Fibroblast of skin of scalp (primary cell): ENCODE results near the gene PIM3.

Experiments
- DNase-seq: peaks from one replicate; pipeline ENCODE4 v3.0.0-alpha.2; 2013

The PIM3 gene

DNA sequence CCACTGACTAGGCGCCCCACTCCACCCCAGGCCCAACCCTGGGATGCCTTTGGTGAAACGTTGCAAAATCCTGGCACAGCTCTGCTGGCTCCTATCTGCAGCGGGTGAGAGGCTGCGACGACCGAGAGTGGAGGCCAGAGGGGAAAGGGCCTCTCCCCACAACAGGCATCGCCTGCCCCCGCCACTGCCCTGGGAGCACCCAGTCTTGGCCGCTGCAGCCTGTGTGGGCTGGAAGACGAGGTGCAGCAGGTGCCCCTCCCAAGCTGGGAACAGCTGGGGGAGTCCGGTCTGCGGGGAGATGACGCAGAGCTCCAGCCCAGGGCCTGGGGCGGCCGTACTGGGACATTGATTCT lies 4.2 kb upstream of the PIM3 start:
- DNase-seq = no peak

- no peak for DNase-seq
These were observed 3.4 kb upstream of the PIM3 start for GRCh38 chr22:49956914-49957825.

DNA sequence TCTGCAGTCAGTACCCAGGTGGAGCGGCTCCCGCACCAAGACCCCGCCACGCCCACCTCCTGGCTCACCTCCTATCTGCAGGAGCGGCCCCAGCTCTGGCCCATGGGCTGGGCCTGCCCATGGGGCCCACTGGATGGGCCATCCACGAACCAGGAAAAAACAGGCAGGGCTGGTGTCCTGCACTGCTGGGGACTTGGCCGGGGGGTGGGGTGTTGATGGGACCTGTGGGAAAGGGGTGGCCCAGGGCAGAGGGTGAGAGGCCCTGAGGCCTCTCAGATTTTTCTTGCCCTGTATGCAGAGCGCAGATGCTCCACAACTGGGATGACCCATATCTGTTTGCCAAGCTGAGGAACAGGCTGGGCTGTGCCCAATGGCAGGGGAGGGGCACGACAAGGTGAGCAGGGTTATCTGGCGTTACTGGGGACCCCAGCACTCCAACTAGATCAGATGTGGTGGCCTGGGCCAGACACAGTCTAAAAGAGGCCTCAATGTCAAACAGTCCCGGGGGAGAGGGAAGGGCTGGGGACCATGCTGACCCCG lies 2.7 kb upstream of the PIM3 start:
- DNase-seq = no peak

DNA sequence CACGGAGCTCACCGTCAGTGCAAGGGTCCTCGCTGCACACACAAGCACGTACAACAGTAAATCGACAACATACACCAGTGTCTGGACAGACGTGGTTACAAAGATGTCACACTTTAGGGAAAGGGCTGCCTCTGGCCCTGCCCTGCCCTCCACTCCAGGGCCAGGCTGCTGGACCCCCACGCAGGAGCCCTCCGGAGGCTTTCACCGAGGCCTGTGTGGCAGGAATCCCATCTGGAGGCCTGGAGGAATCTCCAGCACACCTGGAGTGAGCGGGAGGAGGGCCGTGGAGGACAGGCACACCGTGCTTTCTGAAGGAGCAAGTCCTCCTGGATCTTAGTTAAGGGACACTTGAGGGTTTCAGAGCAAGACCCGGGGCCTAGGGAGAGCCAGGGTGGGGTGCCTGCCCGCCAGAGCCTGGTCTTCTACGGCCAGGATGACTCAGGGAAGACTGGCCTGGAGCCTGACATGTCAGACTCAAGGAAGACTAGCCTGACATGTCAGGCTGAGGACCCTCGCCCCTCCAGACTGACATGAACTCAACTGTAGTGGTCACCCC lies 2.1 kb upstream of the PIM3 start:
- no peak for DNase-seq

DNA sequence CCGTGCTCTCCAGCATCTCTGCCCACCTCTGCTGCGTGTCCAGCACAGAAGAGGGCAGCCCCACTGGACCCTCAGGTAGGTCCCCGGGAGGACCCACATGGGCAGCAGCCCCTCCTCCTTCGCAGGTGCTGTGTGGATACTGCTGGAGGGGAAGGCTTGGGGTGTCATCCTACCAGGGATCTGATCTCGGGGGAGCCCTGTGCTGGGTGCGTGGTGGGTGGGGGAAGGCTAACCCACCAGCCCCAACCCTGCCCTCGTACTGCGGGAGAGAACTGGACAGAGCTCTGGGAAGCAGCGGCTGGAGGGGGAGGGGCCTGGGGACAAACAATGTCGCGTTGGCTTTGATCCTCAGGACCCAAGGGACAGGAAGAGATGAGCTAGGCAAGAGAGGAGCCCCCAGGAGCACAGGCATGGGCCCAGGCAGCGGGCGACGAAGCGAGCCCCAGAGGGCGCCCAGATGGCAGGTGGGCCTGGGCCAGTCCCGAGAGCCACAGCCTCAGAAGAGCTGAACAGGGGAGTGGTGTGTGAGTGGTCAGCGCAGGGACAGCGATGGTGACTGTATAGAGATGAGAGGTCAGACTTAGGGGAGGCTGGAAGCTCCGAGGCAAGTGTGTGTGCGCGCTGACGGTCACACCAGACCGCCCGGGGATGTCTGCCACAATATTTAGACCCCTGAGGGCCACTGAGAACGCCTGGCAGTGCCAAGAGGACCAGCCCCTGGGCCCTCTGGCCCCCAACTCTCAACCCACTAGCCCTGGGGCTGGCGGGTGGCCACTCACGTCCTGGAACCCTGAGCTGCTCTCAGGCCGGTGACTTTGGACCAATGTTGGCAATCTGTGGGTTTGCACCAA lies 1.4 kb upstream of the PIM3 start:
- DNase-seq = no peak

DNA sequence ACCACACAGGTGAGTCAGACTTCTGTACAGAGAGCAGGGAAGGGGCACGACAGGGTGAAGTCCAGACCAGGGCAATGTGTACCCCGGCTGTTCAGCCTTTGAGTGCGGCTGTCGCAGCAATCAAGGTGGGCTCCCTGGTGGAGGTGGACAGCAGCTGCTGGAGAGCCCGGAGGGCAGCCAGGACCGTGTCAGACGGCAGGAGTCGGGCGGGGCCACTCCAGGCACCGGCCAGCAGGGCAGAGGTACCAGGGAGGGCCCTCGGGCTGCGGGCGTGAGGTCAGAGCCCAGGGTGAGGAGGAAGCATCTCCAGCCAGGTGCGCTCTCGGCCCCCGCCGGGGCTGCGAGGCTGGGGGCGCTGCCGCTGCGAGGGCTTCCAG lies 802 bp upstream of the PIM3 start:
- no peak for DNase-seq

DNA sequence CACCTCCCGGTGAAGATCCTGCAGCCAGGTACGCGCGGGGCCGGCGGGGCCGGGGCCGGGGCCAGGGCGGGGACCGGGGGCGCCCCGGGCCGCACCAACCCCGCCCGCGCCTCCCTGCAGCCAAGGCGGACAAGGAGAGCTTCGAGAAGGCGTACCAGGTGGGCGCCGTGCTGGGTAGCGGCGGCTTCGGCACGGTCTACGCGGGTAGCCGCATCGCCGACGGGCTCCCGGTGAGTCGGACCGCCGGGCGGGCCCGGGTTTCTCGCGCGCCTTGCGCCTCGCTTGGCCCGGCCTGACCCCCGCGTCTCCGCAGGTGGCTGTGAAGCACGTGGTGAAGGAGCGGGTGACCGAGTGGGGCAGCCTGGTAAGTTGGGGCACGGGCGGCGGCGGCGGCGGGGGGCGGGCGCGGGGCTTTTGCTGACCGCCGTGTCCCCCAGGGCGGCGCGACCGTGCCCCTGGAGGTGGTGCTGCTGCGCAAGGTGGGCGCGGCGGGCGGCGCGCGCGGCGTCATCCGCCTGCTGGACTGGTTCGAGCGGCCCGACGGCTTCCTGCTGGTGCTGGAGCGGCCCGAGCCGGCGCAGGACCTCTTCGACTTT lies 531 bp downstream of the PIM3 start:
- no peak for DNase-seq

DNA sequence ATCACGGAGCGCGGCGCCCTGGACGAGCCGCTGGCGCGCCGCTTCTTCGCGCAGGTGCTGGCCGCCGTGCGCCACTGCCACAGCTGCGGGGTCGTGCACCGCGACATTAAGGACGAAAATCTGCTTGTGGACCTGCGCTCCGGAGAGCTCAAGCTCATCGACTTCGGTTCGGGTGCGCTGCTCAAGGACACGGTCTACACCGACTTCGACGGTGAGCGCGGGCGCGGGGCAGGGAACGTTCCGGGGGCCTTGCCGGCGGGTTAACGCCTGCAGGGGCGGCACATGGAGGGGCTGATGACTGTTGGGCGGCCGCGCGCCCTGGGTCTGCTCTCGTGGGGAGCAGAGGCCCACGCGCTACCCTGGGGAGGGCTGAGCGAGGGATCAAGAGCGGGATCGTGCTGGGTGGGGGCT lies 1.0 kb downstream of the PIM3 start:
- DNase-seq = no peak

GRCh38 chr22:49962012-49962750 lies 1.6 kb downstream of the PIM3 start:
- DNase-seq = peak; percentile 91

DNA sequence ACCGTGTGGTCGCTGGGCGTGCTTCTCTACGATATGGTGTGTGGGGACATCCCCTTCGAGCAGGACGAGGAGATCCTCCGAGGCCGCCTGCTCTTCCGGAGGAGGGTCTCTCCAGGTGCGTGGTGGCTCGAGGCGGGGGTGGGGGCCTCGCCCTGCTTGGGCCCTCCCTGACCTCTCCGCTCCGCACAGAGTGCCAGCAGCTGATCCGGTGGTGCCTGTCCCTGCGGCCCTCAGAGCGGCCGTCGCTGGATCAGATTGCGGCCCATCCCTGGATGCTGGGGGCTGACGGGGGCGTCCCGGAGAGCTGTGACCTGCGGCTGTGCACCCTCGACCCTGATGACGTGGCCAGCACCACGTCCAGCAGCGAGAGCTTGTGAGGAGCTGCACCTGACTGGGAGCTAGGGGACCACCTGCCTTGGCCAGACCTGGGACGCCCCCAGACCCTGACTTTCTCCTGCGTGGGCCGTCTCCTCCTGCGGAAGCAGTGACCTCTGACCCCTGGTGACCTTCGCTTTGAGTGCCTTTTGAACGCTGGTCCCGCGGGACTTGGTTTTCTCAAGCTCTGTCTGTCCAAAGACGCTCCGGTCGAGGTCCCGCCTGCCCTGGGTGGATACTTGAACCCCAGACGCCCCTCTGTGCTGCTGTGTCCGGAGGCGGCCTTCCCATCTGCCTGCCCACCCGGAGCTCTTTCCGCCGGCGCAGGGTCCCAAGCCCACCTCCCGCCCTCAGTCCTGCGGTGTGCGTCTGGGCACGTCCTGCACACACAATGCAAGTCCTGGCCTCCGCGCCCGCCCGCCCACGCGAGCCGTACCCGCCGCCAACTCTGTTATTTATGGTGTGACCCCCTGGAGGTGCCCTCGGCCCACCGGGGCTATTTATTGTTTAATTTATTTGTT lies 2.4 kb downstream of the PIM3 start:
- no peak for DNase-seq

DNA sequence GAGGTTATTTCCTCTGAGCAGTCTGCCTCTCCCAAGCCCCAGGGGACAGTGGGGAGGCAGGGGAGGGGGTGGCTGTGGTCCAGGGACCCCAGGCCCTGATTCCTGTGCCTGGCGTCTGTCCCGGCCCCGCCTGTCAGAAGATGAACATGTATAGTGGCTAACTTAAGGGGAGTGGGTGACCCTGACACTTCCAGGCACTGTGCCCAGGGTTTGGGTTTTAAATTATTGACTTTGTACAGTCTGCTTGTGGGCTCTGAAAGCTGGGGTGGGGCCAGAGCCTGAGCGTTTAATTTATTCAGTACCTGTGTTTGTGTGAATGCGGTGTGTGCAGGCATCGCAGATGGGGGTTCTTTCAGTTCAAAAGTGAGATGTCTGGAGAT lies 3.1 kb downstream of the PIM3 start:
- no peak for DNase-seq

DNA sequence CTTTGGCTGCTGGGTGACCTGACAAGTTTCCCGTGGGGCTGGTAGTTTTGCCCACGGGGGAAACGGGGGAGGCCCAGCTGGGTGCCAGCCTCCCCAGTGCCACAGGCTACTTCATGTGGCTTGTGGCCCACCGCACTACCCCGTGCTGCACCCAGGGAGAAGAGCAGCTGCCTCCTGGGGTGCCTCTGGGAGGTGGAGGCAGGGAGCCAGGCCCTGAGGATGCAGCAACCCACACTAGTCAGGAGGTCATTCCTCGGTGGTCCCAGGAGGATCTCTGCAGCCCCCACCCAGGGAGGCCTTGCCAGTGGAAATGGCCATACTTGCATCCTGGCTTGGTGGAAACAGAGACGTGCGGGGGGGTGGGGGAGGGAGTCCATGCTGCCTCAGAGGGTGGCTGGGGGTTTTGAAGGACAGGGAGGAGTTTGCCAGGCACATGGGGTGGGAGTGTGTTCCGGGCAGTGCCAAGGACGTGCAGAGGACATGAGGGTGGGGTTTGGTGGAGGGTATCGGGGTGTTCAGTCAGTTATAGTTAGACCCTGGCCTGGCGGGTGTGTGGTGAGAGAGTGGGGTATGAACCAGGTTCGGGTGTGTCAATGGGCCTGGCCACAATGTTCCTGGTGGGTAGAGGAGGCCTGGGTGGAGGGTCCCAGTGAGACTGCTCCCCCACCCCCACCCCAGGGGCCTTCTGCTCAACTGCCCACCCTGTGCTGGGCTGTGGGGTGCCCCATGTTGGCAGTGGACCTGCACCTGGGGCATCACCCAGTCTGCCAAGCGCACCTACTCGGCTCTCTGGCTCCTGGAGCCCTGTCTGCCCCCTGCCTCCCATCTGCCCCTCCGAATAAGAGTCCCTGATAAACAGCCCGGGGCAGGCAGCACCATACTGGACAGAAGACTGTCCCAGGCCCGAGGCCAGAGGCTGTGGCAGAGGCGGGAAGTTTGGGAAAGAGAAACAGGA lies 3.8 kb downstream of the PIM3 start:
- no peak for DNase-seq

DNA sequence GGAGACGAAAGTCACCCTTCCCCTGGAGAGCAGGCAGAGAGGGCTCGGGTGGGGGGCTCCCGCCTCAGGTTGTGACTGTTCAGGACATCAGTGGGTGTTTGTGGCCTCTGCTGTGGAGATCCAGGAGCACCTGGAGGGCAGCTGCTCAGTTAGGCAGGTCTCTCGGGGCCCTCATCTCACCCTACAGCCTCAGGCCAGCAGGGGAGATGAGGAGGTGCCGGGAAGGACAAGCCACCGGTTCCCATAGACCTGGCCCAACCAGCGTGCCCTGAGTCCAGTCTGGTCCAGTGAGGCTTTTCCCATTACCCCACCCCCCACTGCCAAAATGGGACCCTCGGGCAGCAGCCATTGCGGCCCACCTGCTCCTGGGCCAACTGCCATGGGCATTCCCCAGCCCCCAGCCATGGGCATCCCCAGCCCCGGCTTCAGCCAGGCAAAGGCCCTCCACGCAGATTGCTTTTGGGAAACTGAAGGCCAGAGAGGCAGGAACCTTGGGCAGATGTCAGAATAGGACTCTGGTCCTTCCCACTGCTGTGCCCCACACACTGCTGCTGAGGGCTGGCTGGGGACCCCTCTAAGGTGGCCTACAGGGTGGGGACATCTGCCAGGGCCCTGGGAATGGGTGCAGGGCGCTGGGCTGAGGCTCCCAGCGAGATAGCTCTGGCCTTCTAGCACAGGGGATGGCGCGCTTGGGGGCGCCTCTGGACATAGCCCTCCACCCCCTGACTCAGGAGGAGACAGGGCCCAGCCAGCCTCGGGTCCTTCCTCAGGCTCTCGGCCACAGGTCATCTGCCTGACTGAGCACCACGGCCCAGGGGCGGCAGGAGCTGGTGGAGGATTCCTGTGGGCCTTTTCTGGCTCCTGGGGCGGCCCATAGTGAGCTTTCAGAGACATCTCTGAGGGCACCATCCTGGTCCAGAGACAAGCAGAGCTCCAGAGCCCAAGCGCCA lies 4.8 kb downstream of the PIM3 start:
- no peak for DNase-seq

- no peak for DNase-seq
These were observed 5.6 kb downstream of the PIM3 start for GRCh38 chr22:49966041-49966773.

- DNase-seq = no peak
These were observed 6.5 kb downstream of the PIM3 start for GRCh38 chr22:49966774-49967705.

DNA sequence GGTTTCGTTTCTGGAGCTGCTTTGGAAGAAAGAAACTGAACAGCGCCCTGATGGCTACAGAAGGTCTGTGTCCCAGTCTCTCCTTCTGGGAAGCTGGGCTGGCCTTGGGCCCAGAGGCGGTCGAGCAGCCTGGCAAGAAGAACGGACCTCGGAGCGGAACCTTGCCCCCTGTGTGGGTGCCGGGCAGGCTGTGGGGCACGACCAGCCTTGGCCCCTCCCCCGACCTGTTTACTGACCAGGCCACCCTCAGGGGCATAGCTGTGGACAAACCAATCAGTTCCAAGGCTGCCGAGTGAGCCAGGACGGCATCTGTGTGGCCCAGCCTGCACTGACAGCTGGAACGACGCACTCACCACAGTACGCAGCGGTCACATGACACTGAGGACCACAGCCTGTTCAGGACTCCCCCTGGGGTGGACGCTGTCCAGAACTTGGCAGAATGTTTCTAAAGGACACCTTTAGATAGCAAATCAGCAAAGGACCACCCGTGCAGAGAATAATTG lies 7.2 kb downstream of the PIM3 start:
- no peak for DNase-seq
